ENCODE data around the gene TTYH3. TPM values are rescaled to one million over a fixed set of nuclear protein-coding genes. Genes with fewer than 3 reads are reported as not detected.

TTYH3 gene
- polyA plus RNA-seq, 1 donor (not counting 4 experiments of a cell fraction or from before 2014, with no cell fraction given) = 8.5 TPM

DNA sequence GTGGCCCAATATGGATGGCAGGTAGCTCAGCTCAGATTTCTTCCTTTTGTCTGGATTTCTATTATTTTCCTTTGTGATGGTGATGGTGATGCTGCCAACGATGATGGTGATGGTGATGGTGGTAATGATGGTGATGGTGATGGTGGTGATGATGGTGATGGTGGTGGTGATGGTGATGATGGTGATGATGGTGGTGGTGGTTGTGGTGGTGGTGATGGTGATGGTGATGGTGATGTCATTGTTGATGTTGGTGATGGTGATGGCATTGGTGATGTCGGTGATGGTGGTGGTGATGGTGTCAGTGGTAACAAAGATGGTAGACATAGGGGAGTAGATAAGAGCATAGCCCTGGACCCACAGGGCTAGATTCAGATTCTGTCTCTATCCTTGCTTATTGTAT is 25.4 kb downstream of the TTYH3 start:
- Histone ChIP-seq H3K9me1 (ENCODE audit: control insufficient read depth, extremely low read depth, insufficient read depth, low read length) (no peaks in the 10 kb centered on the region), H4K20me1 (ENCODE audit: control insufficient read depth, extremely low read depth, insufficient read depth, low read length) (no peaks in the 10 kb centered on the region), H3K27me3 (ENCODE audit: control insufficient read depth, extremely low read depth, insufficient read depth, low read length) (no peaks in the 10 kb centered on the region), H3K4me3 (ENCODE audit: control insufficient read depth in 2 of 3, extremely low read depth in 1 of 3, insufficient read depth in 2 of 3, low read depth in 1 of 3, low read length in 3 of 3) (no peak overlapping the region), H3K79me2 (ENCODE audit: control insufficient read depth, insufficient read depth, low read length) (no peaks in the 10 kb centered on the region), H3K4me2 (ENCODE audit: control insufficient read depth, extremely low read depth, insufficient read depth, low read depth, low read length) (no peak overlapping the region), H3K4me1 (ENCODE audit: control insufficient read depth, extremely low read depth, insufficient read depth, low read length) (peaks cover 3% of the 10 kb centered on the region), H3K9ac (ENCODE audit: control insufficient read depth, extremely low read depth, insufficient read depth, low read length) (no peak overlapping the region), H3K27ac (ENCODE audit: control insufficient read depth, insufficient read depth, low read length) (no peak overlapping the region), H3K36me3 (ENCODE audit: control insufficient read depth in 2 of 2, extremely low read depth in 1 of 2, insufficient read depth in 2 of 2, low read length in 2 of 2) (peaks cover 4 to 20% of the 10 kb centered on the region in 2 experiments), H3K9me3 (ENCODE audit: control insufficient read depth, low read depth, low read length) (no peaks in the 10 kb centered on the region), H2AFZ (ENCODE audit: control insufficient read depth, low read length) (no peak overlapping the region)
- dilution Hi-C loops (cut with MboI; ENCODE audit: extremely low pct_ligation_motif_present, low sequenced_read_pairs) = no loop called here
- TF ChIP-seq CTCF (optimal IDR thresholded peaks at IDR 0.05 in 1 of 3, IDR thresholded peaks at IDR 0.05 in 1 of 3, conservative IDR thresholded peaks at IDR 0.05 in 1 of 3; ENCODE audit: extremely low read depth in 1 of 3, insufficient read depth in 2 of 3, low read length in 3 of 3) (no peak), EZH2 (IDR thresholded peaks at IDR 0.05; ENCODE audit: low read length) (no peak)
- DNase-seq (ENCODE audit: low read depth, low spot score) (no peak), FAIRE-seq (no peak)

GRCh38 chr7:2657920-2658671 is 26.3 kb downstream of the TTYH3 start:
- H4K20me1 ChIP-seq (ENCODE audit: control insufficient read depth, extremely low read depth, insufficient read depth, low read length) = no peaks in the 10 kb centered on the region
- H3K36me3 ChIP-seq (ENCODE audit: control insufficient read depth in 2 of 2, extremely low read depth in 1 of 2, insufficient read depth in 2 of 2, low read length in 2 of 2) = peaks cover 4 to 20% of the 10 kb centered on the region in 2 experiments
- H3K9me1 ChIP-seq (ENCODE audit: control insufficient read depth, extremely low read depth, insufficient read depth, low read length) = no peaks in the 10 kb centered on the region
- H3K4me1 ChIP-seq (ENCODE audit: control insufficient read depth, extremely low read depth, insufficient read depth, low read length) = peaks cover 3% of the 10 kb centered on the region
- dilution Hi-C loops (cut with MboI; ENCODE audit: extremely low pct_ligation_motif_present, low sequenced_read_pairs) = no loop called here
- H3K9me3 ChIP-seq (ENCODE audit: control insufficient read depth, low read depth, low read length) = no peaks in the 10 kb centered on the region
- no peak overlapping the region for H3K9ac ChIP-seq (ENCODE audit: control insufficient read depth, extremely low read depth, insufficient read depth, low read length)
- no peak for TF ChIP-seq CTCF (optimal IDR thresholded peaks at IDR 0.05 in 1 of 3, IDR thresholded peaks at IDR 0.05 in 1 of 3, conservative IDR thresholded peaks at IDR 0.05 in 1 of 3; ENCODE audit: extremely low read depth in 1 of 3, insufficient read depth in 2 of 3, low read length in 3 of 3)
- TF ChIP-seq EZH2 (IDR thresholded peaks at IDR 0.05; ENCODE audit: low read length) = no peak
- no peak overlapping the region for H2AFZ ChIP-seq (ENCODE audit: control insufficient read depth, low read length)
- no peak overlapping the region for H3K27ac ChIP-seq (ENCODE audit: control insufficient read depth, insufficient read depth, low read length)
- no peaks in the 10 kb centered on the region for H3K79me2 ChIP-seq (ENCODE audit: control insufficient read depth, insufficient read depth, low read length)
- no peak overlapping the region for H3K4me3 ChIP-seq (ENCODE audit: control insufficient read depth in 2 of 3, extremely low read depth in 1 of 3, insufficient read depth in 2 of 3, low read depth in 1 of 3, low read length in 3 of 3)
- DNase-seq (ENCODE audit: low read depth, low spot score) = no peak
- H3K4me2 ChIP-seq (ENCODE audit: control insufficient read depth, extremely low read depth, insufficient read depth, low read depth, low read length) = no peak overlapping the region
- FAIRE-seq = no peak
- no peaks in the 10 kb centered on the region for H3K27me3 ChIP-seq (ENCODE audit: control insufficient read depth, extremely low read depth, insufficient read depth, low read length)
